Nephron progenitor cell (in vitro differentiated cells): ENCODE data around the gene PDE10A.

Experiments
- DNase-seq: peaks from one replicate; pipeline ENCODE4 v3.0.0; 2021
- H3K27ac Mint-ChIP-seq: 2 replicates; pipeline ENCODE4 v1.8.0; 2021; ENCODE audit warnings: mild to moderate bottlenecking, moderate library complexity, mixed read lengths
- H3K27me3 Mint-ChIP-seq: 2 replicates; pipeline ENCODE4 v1.8.0; 2021; ENCODE audit warnings: mild to moderate bottlenecking, low read depth, mixed read lengths; ENCODE audit not compliant: poor library complexity
- H3K36me3 Mint-ChIP-seq: 2 replicates; pipeline ENCODE4 v1.8.0; 2021; ENCODE audit warnings: low read depth, mixed read lengths
- H3K4me1 Mint-ChIP-seq: 2 replicates; pipeline ENCODE4 v1.8.0; 2021; ENCODE audit warnings: mixed read lengths
- H3K4me3 Mint-ChIP-seq: 2 replicates; pipeline ENCODE4 v1.8.0; 2021; ENCODE audit warnings: mild to moderate bottlenecking, moderate library complexity, mixed read lengths
- H3K9me3 Mint-ChIP-seq: 2 replicates; pipeline ENCODE4 v1.8.0; 2021; ENCODE audit warnings: mild to moderate bottlenecking, moderate library complexity, mixed read lengths
- CTCF ChIP-seq: fragments of 200-600 bp; sonication (generic); IDR thresholded peaks from 2 replicates; pipeline ENCODE4 v1.5.0; 2021; ENCODE audit warnings: antibody characterized with exemption

Gene PDE10A

GRCh38 chr6:165446331-165446730 is 216.7 kb downstream of the PDE10A start:
- DNase-seq, result no peak
- Mint-ChIP-seq H3K27me3 (peaks cover 4% of the 10 kb centered on the region), H3K4me1 (peaks cover 9% of the 10 kb centered on the region), H3K36me3 (peaks cover 36% of the 10 kb centered on the region), H3K4me3 (no peak overlapping the region), H3K9me3 (peaks cover 25% of the 10 kb centered on the region), H3K27ac (peak overlapping the region; percentile 13)
- no peak for TF ChIP-seq CTCF

GRCh38 chr6:165443462-165443861 is 219.6 kb downstream of the PDE10A start:
- no peak for TF ChIP-seq CTCF
- peaks cover 25% of the 10 kb centered on the region for H3K9me3 Mint-ChIP-seq
- H3K4me3 Mint-ChIP-seq, result no peak overlapping the region
- H3K27ac Mint-ChIP-seq, result no peak overlapping the region
- H3K27me3 Mint-ChIP-seq, result peaks cover 4% of the 10 kb centered on the region
- H3K4me1 Mint-ChIP-seq, result peaks cover 18% of the 10 kb centered on the region
- peaks cover 36% of the 10 kb centered on the region for H3K36me3 Mint-ChIP-seq
- DNase-seq, result no peak

GRCh38 chr6:165441181-165441580 is 221.9 kb downstream of the PDE10A start:
- peaks cover 36% of the 10 kb centered on the region for H3K36me3 Mint-ChIP-seq
- H3K4me3 Mint-ChIP-seq, result no peak overlapping the region
- H3K27me3 Mint-ChIP-seq, result peaks cover 4% of the 10 kb centered on the region
- DNase-seq, result no peak
- no peak overlapping the region for H3K27ac Mint-ChIP-seq
- peaks cover 18% of the 10 kb centered on the region for H3K4me1 Mint-ChIP-seq
- peaks cover 25% of the 10 kb centered on the region for H3K9me3 Mint-ChIP-seq
- no peak for TF ChIP-seq CTCF

GRCh38 chr6:165439928-165440554 is 223.0 kb downstream of the PDE10A start:
- Mint-ChIP-seq H3K36me3 (peaks cover 29% of the 10 kb centered on the region), H3K4me1 (peaks cover 12% of the 10 kb centered on the region), H3K4me3 (no peak overlapping the region), H3K27me3 (peaks cover 4% of the 10 kb centered on the region), H3K9me3 (peaks cover 25% of the 10 kb centered on the region), H3K27ac (no peak overlapping the region)
- peak; percentile 57 for TF ChIP-seq CTCF
- no peak for DNase-seq

GRCh38 chr6:165426892-165427291 is 236.1 kb downstream of the PDE10A start:
- Mint-ChIP-seq H3K4me1 (no peaks in the 10 kb centered on the region), H3K27ac (no peak overlapping the region), H3K36me3 (peaks cover 32% of the 10 kb centered on the region), H3K27me3 (peaks cover 2% of the 10 kb centered on the region), H3K9me3 (peaks cover 10% of the 10 kb centered on the region), H3K4me3 (no peak overlapping the region)
- DNase-seq, result no peak
- TF ChIP-seq CTCF, result no peak

- Mint-ChIP-seq H3K27me3 (peaks cover 2% of the 10 kb centered on the region), H3K4me1 (peaks cover 6% of the 10 kb centered on the region), H3K36me3 (peaks cover 34% of the 10 kb centered on the region), H3K27ac (no peak overlapping the region), H3K9me3 (peaks cover 9% of the 10 kb centered on the region), H3K4me3 (no peak overlapping the region)
- no peak for TF ChIP-seq CTCF
- DNase-seq, result no peak
Measured at GRCh38 chr6:165422192-165422591, 240.8 kb downstream of the PDE10A start.
